CD14-positive monocyte (primary cell): ENCODE data around the gene TAF10. TPM values are rescaled to one million over a fixed set of nuclear protein-coding genes. Genes with fewer than 3 reads are reported as not detected.

Experiments
- DNase-seq, 3 donors: peaks; one replicate each; pipeline ENCODE4 v3.0.0-alpha.2; 2011 to 2022
- H2AFZ ChIP-seq: 2 replicates; pipeline ENCODE4 v1.6.0; 2012; ENCODE audit warnings: mild to moderate bottlenecking, low read depth, low read length, inconsistent platforms; ENCODE audit not compliant: insufficient read depth, poor library complexity, severe bottlenecking
- H3K27ac ChIP-seq, 2 donors: 1 replicate in 1 of 2; 2 replicates in 1 of 2; pipeline ENCODE4 v1.5.1; 2012 to 2013; ENCODE audit warnings: low read length in 2 of 2, control low read depth in 1 of 2, inconsistent platforms in 1 of 2, low read depth in 1 of 2, mild to moderate bottlenecking in 1 of 2
- H3K27me3 ChIP-seq, 2 donors: one replicate each; pipeline versions ENCODE4 v1.6.0 to v1.6.1; 2011 to 2013; ENCODE audit warnings: low read length in 2 of 2; ENCODE audit not compliant: control insufficient read depth in 2 of 2, insufficient read depth in 2 of 2
- H3K36me3 ChIP-seq, 2 donors: replicated peaks in 1 of 2; 1 replicate in 1 of 2; 2 replicates in 1 of 2; pipeline versions ENCODE4 v1.5.1 to v1.6.1; 2012 to 2013; ENCODE audit warnings: low read length in 2 of 2, control low read depth in 1 of 2, inconsistent platforms in 1 of 2, mild to moderate bottlenecking in 1 of 2; ENCODE audit not compliant: insufficient read depth in 2 of 2, control insufficient read depth in 1 of 2
- H3K4me1 ChIP-seq, 2 donors: 1 replicate in 1 of 2; 2 replicates in 1 of 2; pipeline versions ENCODE4 v1.5.1 to v1.6.1; 2012 to 2013; ENCODE audit warnings: low read length in 2 of 2, control low read depth in 1 of 2, inconsistent platforms in 1 of 2, mild to moderate bottlenecking in 1 of 2, moderate library complexity in 1 of 2; ENCODE audit not compliant: insufficient read depth in 2 of 2, control insufficient read depth in 1 of 2
- H3K4me2 ChIP-seq: replicated peaks from 2 replicates; pipeline ENCODE3; 2012; ENCODE audit warnings: low read length, moderate library complexity, mild to moderate bottlenecking; ENCODE audit not compliant: poor library complexity, severe bottlenecking; ENCODE audit errors: extremely low read depth
- H3K4me3 ChIP-seq, 3 experiments: fragments of 200-600 bp in 1 of 3; sonication (generic) in 1 of 3; replicated peaks in 1 of 3; 1 replicate in 2 of 3; 2 replicates in 1 of 3; pipeline ENCODE4 v1.5.1; 2011 to 2013; ENCODE audit warnings: low read length in 3 of 3, mild to moderate bottlenecking in 3 of 3, control low read depth in 2 of 3, low read depth in 2 of 3, inconsistent platforms in 1 of 3, moderate library complexity in 1 of 3
- H3K79me2 ChIP-seq: 2 replicates; pipeline ENCODE4 v1.6.0; 2012; ENCODE audit warnings: mild to moderate bottlenecking, control low read depth, inconsistent platforms, low read length, moderate library complexity; ENCODE audit not compliant: insufficient read depth
- H3K9ac ChIP-seq: 2 replicates; pipeline ENCODE4 v1.6.0; 2017; ENCODE audit warnings: low read length, mild to moderate bottlenecking; ENCODE audit not compliant: insufficient read depth, poor library complexity, severe bottlenecking
- H3K9me3 ChIP-seq, 2 donors: replicated peaks in 1 of 2; 1 replicate in 1 of 2; 2 replicates in 1 of 2; pipeline versions ENCODE4 v1.5.1 to v1.6.1; 2012 to 2013; ENCODE audit warnings: low read length in 2 of 2, control low read depth in 1 of 2; ENCODE audit not compliant: control insufficient read depth in 1 of 2, insufficient read depth in 1 of 2
- H4K20me1 ChIP-seq: 2 replicates; pipeline ENCODE4 v1.6.0; 2012; ENCODE audit warnings: mild to moderate bottlenecking, low read length, control low read depth, moderate library complexity; ENCODE audit not compliant: insufficient read depth
- H3K27ac Mint-ChIP-seq, 7 donors: one replicate each; pipeline ENCODE4 v1.8.0; 2020; ENCODE audit warnings: mild to moderate bottlenecking in 7 of 7, mixed read lengths in 7 of 7, moderate library complexity in 6 of 7, inconsistent platforms in 2 of 7
- H3K27me3 Mint-ChIP-seq, 3 donors: one replicate each; pipeline ENCODE4 v1.8.0; 2021 to 2022; ENCODE audit warnings: low read depth in 3 of 3, mild to moderate bottlenecking in 3 of 3, mixed read lengths in 3 of 3, moderate library complexity in 3 of 3, inconsistent platforms in 1 of 3
- H3K36me3 Mint-ChIP-seq, 2 donors: one replicate each; pipeline ENCODE4 v1.8.0; 2020; ENCODE audit warnings: mixed read lengths in 2 of 2, inconsistent platforms in 1 of 2, mild to moderate bottlenecking in 1 of 2
- H3K4me1 Mint-ChIP-seq: one replicate; pipeline ENCODE4 v1.8.0; 2020; ENCODE audit warnings: mild to moderate bottlenecking, mixed read lengths
- H3K4me3 Mint-ChIP-seq, 2 donors: one replicate each; pipeline ENCODE4 v1.8.0; 2020; ENCODE audit warnings: mild to moderate bottlenecking in 2 of 2, mixed read lengths in 2 of 2, moderate library complexity in 1 of 2
- H3K9me3 Mint-ChIP-seq, 7 donors: one replicate each; pipeline ENCODE4 v1.8.0; 2020 to 2022; ENCODE audit warnings: mixed read lengths in 7 of 7, mild to moderate bottlenecking in 6 of 7, moderate library complexity in 6 of 7, inconsistent platforms in 2 of 7
- CTCF ChIP-seq: fragments of 200-600 bp; IDR thresholded peaks from one replicate; pipeline ENCODE4 v1.8.0; 2022; ENCODE audit warnings: antibody characterized with exemption, mild to moderate bottlenecking
- WGBS: methylation state at CpG from one replicate; pipeline ENCODE4 v1.1.5; 2013; ENCODE audit warnings: missing lambda C conversion rate; ENCODE audit not compliant: insufficient coverage; 5-methylcytosine and 5-hydroxymethylcytosine counted together
- intact Hi-C, 2 donors: fragments of 100-400 bp; cut with micrococcal nuclease; formaldehyde crosslinking; loops; one replicate each; pipeline versions ENCODE4 v1.15.0 to v1.15.1; 2023
- polyA plus RNA-seq, 3 donors: library from polyadenylated mRNA; depleted of rRNA in 1 of 3; unstranded in 2 of 3; stranded (reverse) in 1 of 3; fragments of 300-500 nt in 2 of 3; fragments of >200 nt in 1 of 3; fragmentation: Illumina TruSeq in 2 of 3; gene quantifications; 1 replicate in 2 of 3; 2 replicates in 1 of 3; pipeline ENCODE4 v1.2.3, GENCODE V29; 2012 to 2021

The TAF10 gene
- polyA plus RNA-seq, 3 donors: 137 to 233 (median 232) TPM

GRCh38 chr11:6654281-6655019, 42.4 kb upstream of the TAF10 start:
- Histone ChIP-seq H3K27me3 (peaks cover 31% of the 10 kb centered on the region in 2 donors), H3K9ac (no peak overlapping the region), H3K27ac (no peak overlapping the region), H2AFZ (peak overlapping the region; percentile 62), H3K36me3 (no peaks in the 10 kb centered on the region), H4K20me1 (no peaks in the 10 kb centered on the region), H3K4me3 (peak overlapping the region in 1 of 3 experiments; percentile 48), H3K79me2 (no peaks in the 10 kb centered on the region), H3K4me1 (peaks cover 4 to 10% of the 10 kb centered on the region in 2 donors), H3K9me3 (peaks cover 0 to 5% of the 10 kb centered on the region in 2 donors), H3K4me2 (peak overlapping the region; percentile 58)
- Mint-ChIP-seq H3K27me3 (peaks cover 15 to 16% (median 15%) of the 10 kb centered on the region in 3 donors), H3K9me3 (peaks cover 0 to 4% (median 0%) of the 10 kb centered on the region in 7 donors), H3K27ac (no peak overlapping the region), H3K4me1 (peaks cover 9% of the 10 kb centered on the region), H3K4me3 (no peak overlapping the region), H3K36me3 (no peaks in the 10 kb centered on the region)
- DNase-seq: no peak
- WGBS: 78% methylated on average over 7 of the region's 9 CpGs
- no peak for TF ChIP-seq CTCF
- intact Hi-C loops: loop anchor here (5.0 kb wide), 2 partner anchors 42 to 52 kb away; partner anchors contain the start of genes ILK (in 1 of the 2), RRP8 (in 1 of the 2) and TAF10 (in 1 of the 2)

- Histone ChIP-seq H3K27ac (no peak overlapping the region), H3K9ac (no peak overlapping the region), H2AFZ (no peak overlapping the region), H3K36me3 (no peaks in the 10 kb centered on the region), H3K4me1 (peaks cover 10 to 15% of the 10 kb centered on the region in 2 donors), H3K27me3 (peaks cover 31% of the 10 kb centered on the region in 2 donors), H3K79me2 (no peaks in the 10 kb centered on the region), H3K9me3 (peaks cover 0 to 5% of the 10 kb centered on the region in 2 donors), H3K4me2 (no peak overlapping the region), H3K4me3 (no peak overlapping the region), H4K20me1 (no peaks in the 10 kb centered on the region)
- no peak for DNase-seq
- 89% methylated on average over 2 of the region's 2 CpGs for WGBS
- H3K4me1 Mint-ChIP-seq: peaks cover 9% of the 10 kb centered on the region
- H3K4me3 Mint-ChIP-seq: no peak overlapping the region
- peaks cover 15 to 16% (median 15%) of the 10 kb centered on the region in 3 donors for H3K27me3 Mint-ChIP-seq
- H3K36me3 Mint-ChIP-seq: no peaks in the 10 kb centered on the region
- no peak overlapping the region for H3K27ac Mint-ChIP-seq
- H3K9me3 Mint-ChIP-seq: peaks cover 0 to 4% (median 0%) of the 10 kb centered on the region in 7 donors
- intact Hi-C loops: loop anchor here (5.0 kb wide), 2 partner anchors 41 to 51 kb away; partner anchors contain the start of genes ILK (in 1 of the 2), RRP8 (in 1 of the 2) and TAF10 (in 1 of the 2)
- TF ChIP-seq CTCF: no peak
These were observed 41.6 kb upstream of the TAF10 start for GRCh38 chr11:6653656-6654055.
